Left lung (tissue), 10 donors: ENCODE data around the gene P2RY8. TPM values are rescaled to one million over a fixed set of nuclear protein-coding genes. Genes with fewer than 3 reads are reported as not detected.
"Not testable (repeated sequence)": the region's sequence is repeated elsewhere in the genome, so short reads cannot be mapped to it uniquely, and the experiment has no call there.

Source experiments
- ATAC-seq: fragments of 200-7000 bp; cut with Tn5 transposase; one replicate; pipeline ENCODE4 v1.9.1; 2020; ENCODE audit warnings: moderate library complexity
- DNase-seq, 4 donors: peaks; one replicate each; pipeline ENCODE4 v3.0.0-alpha.2; 2013 to 2020
- H3K27ac ChIP-seq, 2 donors: fragments of 200-600 bp; sonication (generic) in 1 of 2; one replicate each; pipeline versions ENCODE4 v1.5.0 to v1.8.0; 2020 to 2021
- H3K27me3 ChIP-seq, 2 donors: fragments of 200-600 bp; sonication (generic) in 1 of 2; one replicate each; pipeline versions ENCODE4 v1.5.0 to v1.8.0; 2020 to 2021
- H3K36me3 ChIP-seq, 2 donors: fragments of 200-600 bp; sonication (generic) in 1 of 2; one replicate each; pipeline versions ENCODE4 v1.5.0 to v1.8.0; 2020 to 2021
- H3K4me1 ChIP-seq, 2 donors: fragments of 200-600 bp; one replicate each; pipeline ENCODE4 v1.8.0; 2021
- H3K4me3 ChIP-seq, 2 donors: fragments of 200-600 bp; sonication (generic) in 1 of 2; one replicate each; pipeline versions ENCODE4 v1.5.0 to v1.8.0; 2020 to 2021; ENCODE audit warnings: mild to moderate bottlenecking in 1 of 2
- H3K9me3 ChIP-seq, 2 donors: fragments of 200-600 bp; sonication (generic) in 1 of 2; one replicate each; pipeline versions ENCODE4 v1.5.0 to v1.8.0; 2020 to 2021
- CTCF ChIP-seq, 2 donors: fragments of 200-600 bp; sonication (generic) in 1 of 2; IDR thresholded peaks; one replicate each; pipeline versions ENCODE4 v1.5.0 to v1.8.0; 2021; ENCODE audit warnings: antibody characterized with exemption in 2 of 2
- intact Hi-C, 2 donors: fragments of 100-400 bp; cut with DNase I; formaldehyde crosslinking; loops; one replicate each; pipeline versions ENCODE4 v1.11.2 to v1.14.2; 2022
- polyA plus RNA-seq, 6 donors: library from polyadenylated mRNA; unstranded; fragments of 120-200 nt; gene quantifications; one replicate each; pipeline ENCODE4 v1.2.1, GENCODE V29; 2013; ENCODE audit not compliant: insufficient read length in 6 of 6
- total RNA-seq, 2 donors: library from RNA; stranded (reverse); fragmentation: NEBNext Ultra II Directional; extraction: Animal tissue kit (Norgen Biotek cat#: 25700); gene quantifications; one replicate each; pipeline ENCODE4 v1.2.1, GENCODE V29; 2021
- donor health status: DM: no; HTN: yes; CAD: no.
- donor health status: DM: no; HTN: no; CAD: no.

P2RY8 gene
- total and polyA plus RNA-seq, 8 donors = 0.55 to 6.9 (median 0.69) TPM

- no peak overlapping the region for H3K4me3 ChIP-seq
- H3K36me3 ChIP-seq = no peaks in the 10 kb centered on the region
- no peaks in the 10 kb centered on the region for H3K9me3 ChIP-seq
- no peaks in the 10 kb centered on the region for H3K27me3 ChIP-seq
- intact Hi-C loops = no loop called here
- no peak for TF ChIP-seq CTCF (IDR thresholded peaks at IDR 0.05)
- DNase-seq (no peak), ATAC-seq (no peak)
- no peak overlapping the region for H3K27ac ChIP-seq
- peaks cover 0 to 7% of the 10 kb centered on the region in 2 donors for H3K4me1 ChIP-seq
Measured at GRCh38 chrX:1561164-1561563, 24.2 kb upstream of the P2RY8 start.

GRCh38 chrX:1558761-1559468 is 21.9 kb upstream of the P2RY8 start:
- DNase-seq = peak in 1 of 4 donors; percentile 6
- no peak for ATAC-seq
- H3K9me3 ChIP-seq = peaks cover 0 to 3% of the 10 kb centered on the region in 2 donors
- H3K4me3 ChIP-seq = no peak overlapping the region
- intact Hi-C loops = no loop called here
- no peak for TF ChIP-seq CTCF (IDR thresholded peaks at IDR 0.05)
- H3K4me1 ChIP-seq = no peaks in the 10 kb centered on the region
- no peak overlapping the region for H3K27ac ChIP-seq
- H3K36me3 ChIP-seq = no peaks in the 10 kb centered on the region
- H3K27me3 ChIP-seq = no peaks in the 10 kb centered on the region

DNA sequence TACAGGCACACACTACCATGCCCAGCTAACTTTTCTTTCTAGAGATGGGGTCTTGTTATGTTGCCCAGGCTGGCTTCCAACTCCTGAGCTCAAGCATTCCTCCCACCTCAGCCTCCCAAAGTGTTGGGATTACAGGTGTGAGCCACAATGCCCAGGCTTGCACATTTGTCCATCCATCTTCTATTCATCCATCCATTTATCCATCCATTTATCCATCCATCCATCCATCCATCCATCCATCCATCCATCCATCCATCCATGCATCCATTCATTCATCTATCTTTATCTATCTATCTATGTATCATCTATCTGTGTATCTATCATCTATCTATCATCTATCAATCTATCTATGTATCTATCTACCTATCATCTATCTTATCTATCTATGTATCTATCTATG is 20.5 kb upstream of the P2RY8 start:
- intact Hi-C loops, H3K4me1 ChIP-seq, H3K27me3 ChIP-seq, H3K36me3 ChIP-seq, H3K27ac ChIP-seq, ATAC-seq, H3K4me3 ChIP-seq, DNase-seq, H3K9me3 ChIP-seq: not testable (repeated sequence)

DNA sequence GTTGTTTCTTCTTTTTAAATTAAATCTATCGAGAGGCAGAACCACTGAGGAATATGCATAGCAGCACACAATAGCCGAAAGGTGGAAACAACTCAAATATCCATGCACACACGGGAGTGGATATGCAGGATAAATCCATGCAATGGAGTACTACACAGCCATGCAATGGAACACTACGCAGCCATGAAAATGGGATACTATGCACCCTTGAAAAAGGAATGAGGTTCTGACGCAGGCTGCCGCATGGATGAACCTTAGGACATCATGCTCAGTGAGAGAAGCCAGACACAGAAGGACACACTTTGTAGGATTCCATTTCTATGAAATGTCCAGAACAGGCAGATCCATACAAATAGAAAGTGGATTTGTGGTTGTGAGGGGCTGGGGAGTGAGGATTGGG is 18.4 kb upstream of the P2RY8 start:
- no peaks in the 10 kb centered on the region for H3K27me3 ChIP-seq
- no peak for ATAC-seq

GRCh38 chrX:1554469-1555210 is 17.7 kb upstream of the P2RY8 start:
- Histone ChIP-seq H3K4me1 (no peaks in the 10 kb centered on the region), H3K27ac (no peak overlapping the region), H3K36me3 (no peaks in the 10 kb centered on the region), H3K27me3 (no peaks in the 10 kb centered on the region), H3K4me3 (no peak overlapping the region), H3K9me3 (peaks cover 0 to 9% of the 10 kb centered on the region in 2 donors)
- ATAC-seq (no peak), DNase-seq (peak in 1 of 4 donors; percentile 32)
- intact Hi-C loops = no loop called here
- no peak for TF ChIP-seq CTCF (IDR thresholded peaks at IDR 0.05)

More for the DNA sequence above, 18.4 kb upstream of the P2RY8 start:
- Histone ChIP-seq H3K4me1 (no peaks in the 10 kb centered on the region), H3K27ac (no peak overlapping the region), H3K4me3 (no peak overlapping the region), H3K36me3 (no peaks in the 10 kb centered on the region), H3K9me3 (peaks cover 0 to 9% of the 10 kb centered on the region in 2 donors)
- intact Hi-C loops = no loop called here
- TF ChIP-seq CTCF (IDR thresholded peaks at IDR 0.05) = no peak
- DNase-seq = no peak
